Stomach (tissue), 4 donors: Measurements from ENCODE around the gene JCAD.
"Not testable (repeated sequence)": the region's sequence is repeated elsewhere in the genome, so short reads cannot be mapped to it uniquely, and the experiment has no call there.

ENCODE experiments used
- CTCF ChIP-seq, 7 experiments: fragments of 450-650 bp in 4 of 7; fragments of 200-600 bp in 3 of 7; sonication (generic) in 3 of 7; IDR thresholded peaks; one replicate each; pipeline ENCODE4 v1.5.1; 2016 to 2019; ENCODE audit warnings: antibody characterized with exemption in 7 of 7, control low read depth in 2 of 7, mild to moderate bottlenecking in 1 of 7
- EP300 ChIP-seq: sonication (generic); formaldehyde crosslinking; IDR thresholded peaks from one replicate; pipeline ENCODE4 v1.6.1; 2017; ENCODE audit warnings: antibody characterized with exemption

GRCh38 chr10:30099706-30100105 lies 40.3 kb upstream of the JCAD start:
- TF ChIP-seq CTCF (IDR thresholded peaks at IDR 0.05); EP300: not testable (repeated sequence)
